GM12892 (cell line): ENCODE measurements around the gene CYP1B1.

Source experiments
- POLR2A ChIP-seq: IDR thresholded peaks from 2 replicates; pipeline ENCODE4 v1.6.1; 2011; ENCODE audit warnings: low read depth, low read length, control low read depth
- POLR2AphosphoS5 ChIP-seq: IDR thresholded peaks from 2 replicates; pipeline ENCODE4 v1.6.1; 2011; ENCODE audit warnings: low read depth, low read length, control low read depth
- TAF1 ChIP-seq: IDR thresholded peaks from 2 replicates; pipeline ENCODE4 v1.6.1; 2011; ENCODE audit warnings: low read depth, mild to moderate bottlenecking, control low read depth, low read length, borderline replicate concordance

GRCh38 chr2:38091760-38092159 lies 15.8 kb upstream of the CYP1B1 start:
- TF ChIP-seq POLR2AphosphoS5 (no peak), POLR2A (no peak), TAF1 (no peak)
